ENCODE data around the gene COMMD1.
"Not testable (repeated sequence)": the region's sequence is repeated elsewhere in the genome, so short reads cannot be mapped to it uniquely, and the experiment has no call there.

The COMMD1 gene

DNA sequence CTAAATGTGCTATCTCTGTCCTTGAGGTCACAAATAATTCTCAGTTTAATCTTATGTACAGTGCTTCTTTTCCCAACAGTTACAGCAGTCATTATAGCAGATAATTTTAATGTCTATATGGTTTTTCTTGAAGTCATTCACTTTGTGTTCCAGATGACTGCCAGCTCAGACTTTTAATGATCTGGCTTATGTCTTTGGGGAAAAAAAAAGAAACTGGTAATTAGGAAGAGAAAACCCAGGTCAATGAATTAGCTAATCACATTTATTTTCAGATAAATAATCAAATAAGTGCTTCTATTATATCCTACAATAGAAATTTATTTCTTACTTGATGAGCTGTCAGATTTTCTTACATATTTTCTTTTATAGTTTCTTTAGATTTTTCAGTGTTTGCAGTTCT, 96.0 kb downstream of the COMMD1 start:
- Histone ChIP-seq H3K36me3 (ENCODE audit: insufficient read depth, low read length) (no peaks in the 10 kb centered on the region), H3K4me1 (ENCODE audit: control insufficient read depth, insufficient read depth, low read length) (no peaks in the 10 kb centered on the region), H3K27me3 (ENCODE audit: control insufficient read depth, insufficient read depth, low read length) (no peaks in the 10 kb centered on the region), H3K9ac (ENCODE audit: low read depth, low read length) (no peak overlapping the region), H3K4me3 (ENCODE audit: low read length) (no peak overlapping the region), H3K9me3 (replicated peaks; ENCODE audit: low read length) (no peaks in the 10 kb centered on the region), H3K4me2 (ENCODE audit: low read length) (no peak overlapping the region)

DNA sequence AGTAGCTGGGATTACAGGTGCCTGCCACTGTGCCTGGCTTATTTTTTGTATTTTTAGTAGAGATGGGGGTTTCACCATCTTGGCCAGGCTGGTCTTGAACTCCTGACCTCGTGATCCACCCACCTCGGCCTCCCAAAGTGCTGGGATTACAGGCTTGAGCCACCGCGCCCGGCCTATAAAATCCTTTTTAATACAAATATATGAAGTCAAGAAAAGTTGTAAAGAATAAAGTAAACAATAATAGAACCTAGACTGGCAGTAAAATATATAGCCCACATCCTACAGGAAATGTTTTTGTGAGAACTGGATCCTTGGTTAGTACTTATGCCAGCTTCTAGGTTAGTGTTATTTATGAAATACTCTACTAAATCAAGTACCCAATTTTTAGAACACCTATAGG, 99.0 kb downstream of the COMMD1 start:
- not testable (repeated sequence) for H3K4me3 ChIP-seq (ENCODE audit: low read length); H3K9me3 ChIP-seq (replicated peaks; ENCODE audit: low read length); H3K36me3 ChIP-seq (ENCODE audit: insufficient read depth, low read length); H3K4me2 ChIP-seq (ENCODE audit: low read length); H3K9ac ChIP-seq (ENCODE audit: low read depth, low read length); H3K4me1 ChIP-seq (ENCODE audit: control insufficient read depth, insufficient read depth, low read length); H3K27me3 ChIP-seq (ENCODE audit: control insufficient read depth, insufficient read depth, low read length)

DNA sequence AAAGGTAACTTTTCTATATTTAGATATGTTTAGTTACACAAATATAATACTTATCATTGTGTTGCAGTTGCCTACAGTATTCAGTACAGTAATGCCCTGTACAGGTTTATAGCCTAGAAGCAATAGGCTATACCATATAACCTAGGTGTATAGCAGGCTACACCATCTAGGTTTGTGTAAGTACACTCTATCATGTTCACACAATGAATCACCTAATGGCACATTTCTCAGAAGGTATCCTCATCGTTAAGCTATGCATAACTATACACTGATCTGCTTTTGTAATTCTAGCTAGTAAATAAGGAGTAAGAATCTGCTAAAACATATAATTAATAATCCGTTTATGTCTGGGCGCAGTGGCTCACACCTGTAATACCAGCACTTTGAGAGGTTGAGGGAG, 102.1 kb downstream of the COMMD1 start:
- Histone ChIP-seq H3K4me2 (ENCODE audit: low read length) (no peak overlapping the region), H3K4me3 (ENCODE audit: low read length) (no peak overlapping the region), H3K9me3 (replicated peaks; ENCODE audit: low read length) (no peaks in the 10 kb centered on the region), H3K27me3 (ENCODE audit: control insufficient read depth, insufficient read depth, low read length) (no peaks in the 10 kb centered on the region), H3K4me1 (ENCODE audit: control insufficient read depth, insufficient read depth, low read length) (no peaks in the 10 kb centered on the region), H3K9ac (ENCODE audit: low read depth, low read length) (no peak overlapping the region), H3K36me3 (ENCODE audit: insufficient read depth, low read length) (no peaks in the 10 kb centered on the region)

DNA sequence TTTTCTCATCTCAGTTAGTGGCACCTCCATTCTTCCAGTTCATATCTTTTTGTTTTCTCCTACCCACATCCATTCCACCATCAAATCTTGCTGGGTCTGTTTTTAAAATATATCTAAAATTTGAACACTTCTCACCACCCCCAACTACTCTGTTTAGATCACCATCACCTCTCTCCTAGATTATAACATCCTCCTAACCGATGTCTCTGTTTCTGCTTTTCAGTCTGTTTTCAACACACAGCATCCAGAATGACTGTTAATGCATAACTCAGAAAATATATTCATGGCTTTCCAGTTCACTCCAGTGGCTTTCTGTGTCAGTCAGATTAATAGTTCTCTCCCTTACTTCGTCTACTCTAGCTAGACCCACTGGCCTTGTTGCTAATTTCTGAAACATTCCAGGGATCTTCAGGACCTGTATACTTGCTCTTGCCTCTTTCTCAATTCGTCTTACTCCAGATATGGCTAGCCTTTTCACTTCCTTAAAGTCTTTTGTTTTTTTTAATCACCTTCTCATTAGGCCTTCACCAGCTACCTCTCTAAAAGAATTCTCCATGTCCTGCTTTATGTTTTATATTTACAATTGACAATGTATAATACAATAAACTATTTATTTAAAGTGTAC, 105.3 kb downstream of the COMMD1 start:
- Histone ChIP-seq H3K4me1 (ENCODE audit: control insufficient read depth, insufficient read depth, low read length) (peaks cover 3% of the 10 kb centered on the region), H3K9me3 (replicated peaks; ENCODE audit: low read length) (no peaks in the 10 kb centered on the region), H3K4me3 (ENCODE audit: low read length) (no peak overlapping the region), H3K27me3 (ENCODE audit: control insufficient read depth, insufficient read depth, low read length) (no peaks in the 10 kb centered on the region), H3K9ac (ENCODE audit: low read depth, low read length) (no peak overlapping the region), H3K36me3 (ENCODE audit: insufficient read depth, low read length) (no peaks in the 10 kb centered on the region), H3K4me2 (ENCODE audit: low read length) (no peak overlapping the region)

DNA sequence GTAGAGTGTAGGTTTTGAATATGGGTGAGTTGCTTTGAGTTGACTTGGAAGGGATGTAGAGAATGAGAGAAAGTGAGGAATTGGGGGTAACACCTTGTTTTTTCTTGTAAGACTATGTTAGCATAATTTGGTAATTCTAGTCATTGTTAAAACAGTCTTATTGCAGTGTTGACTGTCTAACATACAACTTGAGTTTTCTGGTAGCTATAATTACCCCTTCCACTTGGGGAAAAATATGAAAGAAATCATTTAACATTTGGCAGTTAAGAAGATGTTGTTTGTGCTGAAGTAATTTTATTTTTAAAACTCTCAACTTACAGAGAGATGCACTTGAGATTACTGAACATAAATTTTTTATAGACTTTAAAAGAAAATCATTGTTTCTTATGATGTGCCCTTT, 108.2 kb downstream of the COMMD1 start:
- H3K9me3 ChIP-seq (replicated peaks; ENCODE audit: low read length), result no peaks in the 10 kb centered on the region
- no peak overlapping the region for H3K4me3 ChIP-seq (ENCODE audit: low read length)
- H3K36me3 ChIP-seq (ENCODE audit: insufficient read depth, low read length), result no peaks in the 10 kb centered on the region
- H3K9ac ChIP-seq (ENCODE audit: low read depth, low read length), result no peak overlapping the region
- H3K27me3 ChIP-seq (ENCODE audit: control insufficient read depth, insufficient read depth, low read length), result no peaks in the 10 kb centered on the region
- no peak overlapping the region for H3K4me2 ChIP-seq (ENCODE audit: low read length)
- peaks cover 3% of the 10 kb centered on the region for H3K4me1 ChIP-seq (ENCODE audit: control insufficient read depth, insufficient read depth, low read length)

DNA sequence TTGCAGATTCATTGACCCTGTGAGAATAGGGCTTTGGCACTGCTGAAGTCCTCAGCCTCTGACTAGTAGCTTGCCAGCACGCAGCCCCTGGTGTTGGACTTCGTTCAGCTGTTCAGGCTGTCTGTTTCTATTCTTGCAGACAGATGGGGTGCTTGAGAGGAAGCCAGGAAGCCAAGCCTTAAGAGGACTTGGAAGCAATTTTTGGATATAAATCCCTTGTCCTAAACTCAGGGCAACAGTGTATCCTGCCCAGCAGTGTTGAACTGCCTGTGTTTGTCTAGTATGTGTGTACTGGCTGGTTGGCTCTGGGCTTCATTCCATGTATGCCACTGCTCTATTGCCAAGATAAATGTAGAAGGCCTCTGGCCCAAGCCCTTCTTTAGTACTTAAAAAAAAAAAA, 108.6 kb downstream of the COMMD1 start:
- H3K9me3 ChIP-seq (replicated peaks; ENCODE audit: low read length), result no peaks in the 10 kb centered on the region
- no peak overlapping the region for H3K4me3 ChIP-seq (ENCODE audit: low read length)
- H3K4me1 ChIP-seq (ENCODE audit: control insufficient read depth, insufficient read depth, low read length), result peaks cover 3% of the 10 kb centered on the region
- H3K36me3 ChIP-seq (ENCODE audit: insufficient read depth, low read length), result no peaks in the 10 kb centered on the region
- H3K27me3 ChIP-seq (ENCODE audit: control insufficient read depth, insufficient read depth, low read length), result no peaks in the 10 kb centered on the region
- H3K9ac ChIP-seq (ENCODE audit: low read depth, low read length), result no peak overlapping the region
- H3K4me2 ChIP-seq (ENCODE audit: low read length), result no peak overlapping the region

DNA sequence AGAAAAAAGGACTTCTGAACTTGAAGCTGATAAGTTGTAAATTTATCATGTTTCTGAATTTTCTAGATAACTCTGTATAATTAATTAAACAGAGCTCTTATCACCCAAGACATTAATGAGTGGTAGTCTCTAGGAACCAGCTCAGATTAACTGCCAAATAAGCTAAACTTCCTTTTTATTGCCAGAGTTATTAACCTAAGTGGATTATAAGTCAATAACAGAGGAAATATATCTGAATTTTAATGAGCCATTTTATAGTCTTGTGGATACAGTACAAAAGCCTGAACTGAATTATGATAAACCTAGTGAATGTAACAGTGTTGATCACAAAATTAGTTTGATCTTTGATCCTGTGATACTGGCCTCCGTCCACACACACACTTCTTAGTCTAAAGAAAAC, 111.5 kb downstream of the COMMD1 start:
- no peaks in the 10 kb centered on the region for H3K9me3 ChIP-seq (replicated peaks; ENCODE audit: low read length)
- no peaks in the 10 kb centered on the region for H3K27me3 ChIP-seq (ENCODE audit: control insufficient read depth, insufficient read depth, low read length)
- no peaks in the 10 kb centered on the region for H3K36me3 ChIP-seq (ENCODE audit: insufficient read depth, low read length)
- no peak overlapping the region for H3K4me3 ChIP-seq (ENCODE audit: low read length)
- H3K9ac ChIP-seq (ENCODE audit: low read depth, low read length), result no peak overlapping the region
- H3K4me2 ChIP-seq (ENCODE audit: low read length), result no peak overlapping the region
- H3K4me1 ChIP-seq (ENCODE audit: control insufficient read depth, insufficient read depth, low read length), result peaks cover 3% of the 10 kb centered on the region

DNA sequence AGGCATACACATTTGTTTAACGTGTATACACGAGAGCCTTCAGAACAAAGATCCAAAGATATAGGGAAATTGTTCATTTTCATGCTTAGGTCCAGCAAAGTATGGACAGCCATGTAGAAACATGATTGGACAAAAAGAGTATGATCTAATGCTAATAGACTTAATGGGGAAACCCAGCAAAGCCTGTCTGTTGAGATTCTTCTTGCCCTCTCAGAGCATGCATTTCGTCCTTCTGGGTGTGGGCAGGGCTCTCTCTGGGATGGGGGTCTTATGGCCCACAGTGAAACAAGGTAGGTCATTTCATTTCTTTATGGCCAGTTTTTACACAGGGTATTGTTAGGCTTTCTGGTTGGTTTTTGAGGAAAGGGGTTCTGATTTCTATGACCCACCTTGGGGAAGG, 124.4 kb downstream of the COMMD1 start:
- Histone ChIP-seq H3K4me1 (ENCODE audit: control insufficient read depth, insufficient read depth, low read length) (no peaks in the 10 kb centered on the region), H3K4me3 (ENCODE audit: low read length) (no peak overlapping the region), H3K9ac (ENCODE audit: low read depth, low read length) (no peak overlapping the region), H3K36me3 (ENCODE audit: insufficient read depth, low read length) (no peaks in the 10 kb centered on the region), H3K27me3 (ENCODE audit: control insufficient read depth, insufficient read depth, low read length) (no peaks in the 10 kb centered on the region), H3K9me3 (replicated peaks; ENCODE audit: low read length) (no peaks in the 10 kb centered on the region), H3K4me2 (ENCODE audit: low read length) (no peak overlapping the region)

DNA sequence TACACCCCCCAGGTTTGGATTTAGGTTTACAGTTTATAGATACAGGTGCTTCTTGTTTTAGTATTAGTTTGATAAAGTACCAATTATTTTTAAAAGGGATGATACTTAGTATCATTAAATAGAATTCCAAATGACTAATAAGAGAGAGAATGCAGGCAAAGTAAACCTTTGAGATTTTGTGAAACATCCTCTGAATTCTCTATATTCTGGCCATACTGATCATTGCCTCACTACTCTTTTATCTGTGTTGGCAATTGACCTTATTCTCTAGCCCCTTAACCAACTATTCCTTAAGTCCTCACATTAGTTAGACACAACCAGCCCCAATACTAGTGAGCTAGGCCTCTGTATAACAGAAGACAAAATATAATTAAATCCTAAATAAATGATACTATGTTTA, 125.4 kb downstream of the COMMD1 start:
- no peaks in the 10 kb centered on the region for H3K36me3 ChIP-seq (ENCODE audit: insufficient read depth, low read length)
- no peaks in the 10 kb centered on the region for H3K4me1 ChIP-seq (ENCODE audit: control insufficient read depth, insufficient read depth, low read length)
- H3K9me3 ChIP-seq (replicated peaks; ENCODE audit: low read length), result no peaks in the 10 kb centered on the region
- H3K4me3 ChIP-seq (ENCODE audit: low read length), result no peak overlapping the region
- H3K4me2 ChIP-seq (ENCODE audit: low read length), result no peak overlapping the region
- H3K27me3 ChIP-seq (ENCODE audit: control insufficient read depth, insufficient read depth, low read length), result no peaks in the 10 kb centered on the region
- no peak overlapping the region for H3K9ac ChIP-seq (ENCODE audit: low read depth, low read length)

DNA sequence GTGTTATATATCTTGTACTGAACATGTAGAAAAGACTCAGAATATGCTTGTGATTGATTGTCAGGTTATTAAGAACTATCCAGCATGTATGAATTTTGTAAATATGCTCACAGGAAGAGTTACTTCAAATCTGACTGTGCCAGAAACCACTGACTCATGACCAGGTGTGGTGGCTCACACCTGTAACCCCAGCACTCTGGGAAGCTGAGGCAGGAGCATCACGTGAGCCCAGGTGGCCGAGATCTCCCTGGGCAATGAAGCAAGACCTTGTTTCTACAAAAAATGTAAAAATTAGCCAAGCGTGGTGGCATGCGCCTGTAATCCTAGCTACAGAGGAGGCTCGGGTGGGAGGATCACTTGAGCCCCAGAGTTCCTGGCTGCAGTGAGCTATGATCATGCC, 126.6 kb downstream of the COMMD1 start:
- H3K4me1 ChIP-seq (ENCODE audit: control insufficient read depth, insufficient read depth, low read length), result no peaks in the 10 kb centered on the region
- no peak overlapping the region for H3K4me2 ChIP-seq (ENCODE audit: low read length)
- no peaks in the 10 kb centered on the region for H3K36me3 ChIP-seq (ENCODE audit: insufficient read depth, low read length)
- H3K27me3 ChIP-seq (ENCODE audit: control insufficient read depth, insufficient read depth, low read length), result no peaks in the 10 kb centered on the region
- H3K9me3 ChIP-seq (replicated peaks; ENCODE audit: low read length), result no peaks in the 10 kb centered on the region
- H3K4me3 ChIP-seq (ENCODE audit: low read length), result no peak overlapping the region
- H3K9ac ChIP-seq (ENCODE audit: low read depth, low read length), result no peak overlapping the region

DNA sequence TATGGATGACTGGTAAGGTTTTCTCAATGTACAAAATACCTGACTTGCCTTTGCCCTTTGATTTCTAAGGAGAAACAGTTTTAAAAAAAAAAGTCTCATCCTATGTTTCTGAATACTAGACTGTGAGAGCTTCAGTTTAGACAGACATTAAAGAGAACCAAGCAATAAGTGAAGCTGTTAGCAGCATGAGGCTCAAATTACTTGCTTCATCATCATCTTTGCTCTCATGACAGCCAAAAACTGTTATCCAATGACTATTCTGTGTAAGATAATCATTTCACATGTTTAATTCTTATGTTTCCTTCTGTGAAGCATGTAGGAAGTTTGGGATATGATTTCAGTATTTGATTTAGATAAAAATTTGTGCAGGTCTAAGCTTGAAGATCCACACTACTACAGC, 129.2 kb downstream of the COMMD1 start:
- no peaks in the 10 kb centered on the region for H3K27me3 ChIP-seq (ENCODE audit: control insufficient read depth, insufficient read depth, low read length)

DNA sequence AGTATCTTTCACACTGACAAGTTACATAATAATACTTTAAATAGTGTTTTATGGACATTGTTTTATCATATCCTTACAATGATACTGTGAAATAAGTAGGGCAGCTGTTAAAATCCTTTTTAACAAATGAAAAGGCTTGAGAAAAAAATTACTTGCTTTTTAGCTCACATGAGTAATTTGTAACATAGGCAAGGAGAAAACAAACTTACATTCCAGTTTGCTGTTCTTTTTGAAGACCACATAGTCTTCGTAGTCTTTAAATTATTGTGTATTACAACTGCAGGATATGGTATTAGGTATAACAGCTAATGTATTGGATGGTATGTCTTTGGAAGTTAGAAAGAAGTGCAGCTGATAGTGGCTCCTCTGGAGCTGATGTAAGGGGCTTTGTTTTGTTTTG, 130.8 kb downstream of the COMMD1 start:
- H3K4me1 ChIP-seq (ENCODE audit: control insufficient read depth, insufficient read depth, low read length), result no peaks in the 10 kb centered on the region
- no peaks in the 10 kb centered on the region for H3K36me3 ChIP-seq (ENCODE audit: insufficient read depth, low read length)
- H3K4me2 ChIP-seq (ENCODE audit: low read length), result no peak overlapping the region
- H3K9me3 ChIP-seq (replicated peaks; ENCODE audit: low read length), result no peaks in the 10 kb centered on the region
- no peaks in the 10 kb centered on the region for H3K27me3 ChIP-seq (ENCODE audit: control insufficient read depth, insufficient read depth, low read length)
- no peak overlapping the region for H3K4me3 ChIP-seq (ENCODE audit: low read length)
- H3K9ac ChIP-seq (ENCODE audit: low read depth, low read length), result no peak overlapping the region

More for the DNA sequence above, 129.2 kb downstream of the COMMD1 start:
- Histone ChIP-seq H3K9me3 (replicated peaks; ENCODE audit: low read length) (no peaks in the 10 kb centered on the region), H3K9ac (ENCODE audit: low read depth, low read length) (no peak overlapping the region), H3K4me1 (ENCODE audit: control insufficient read depth, insufficient read depth, low read length) (no peaks in the 10 kb centered on the region), H3K4me2 (ENCODE audit: low read length) (no peak overlapping the region), H3K36me3 (ENCODE audit: insufficient read depth, low read length) (no peaks in the 10 kb centered on the region), H3K4me3 (ENCODE audit: low read length) (no peak overlapping the region)
